GM18526 (cell line): Measurements from ENCODE around the gene SLC16A4.
A peak's percentile ranks its signal among the peaks of the same experiment; 100 is the strongest.

ENCODE experiments used
- POLR2A ChIP-seq: IDR thresholded peaks from 3 replicates; pipeline ENCODE4 v1.6.1; 2011; ENCODE audit not compliant: insufficient read length; ENCODE audit errors: extremely low read depth

The SLC16A4 gene

GRCh38 chr1:110412576-110412975 is 21.8 kb upstream of the SLC16A4 start:
- TF ChIP-seq POLR2A = no peak

GRCh38 chr1:110411173-110411735 is 20.4 kb upstream of the SLC16A4 start:
- TF ChIP-seq POLR2A = no peak

GRCh38 chr1:110409316-110409715 is 18.5 kb upstream of the SLC16A4 start:
- TF ChIP-seq POLR2A = no peak

GRCh38 chr1:110408488-110408887 is 17.7 kb upstream of the SLC16A4 start:
- no peak for TF ChIP-seq POLR2A

- TF ChIP-seq POLR2A = peak; percentile 87
Measured at GRCh38 chr1:110407260-110408210, 16.7 kb upstream of the SLC16A4 start, which contains the start of gene LAMTOR5. Gene LAMTOR5, minus strand, starts transcription at chr1:110407694. Its CDS starts 74 bp downstream, at chr1:110407620.

GRCh38 chr1:110404401-110404800 is 13.6 kb upstream of the SLC16A4 start:
- no peak for TF ChIP-seq POLR2A

- TF ChIP-seq POLR2A = no peak
Measured at GRCh38 chr1:110403805-110404204, 13.0 kb upstream of the SLC16A4 start.

GRCh38 chr1:110394493-110394820 is 3.6 kb upstream of the SLC16A4 start:
- TF ChIP-seq POLR2A = no peak

GRCh38 chr1:110393691-110394492 is 3.1 kb upstream of the SLC16A4 start:
- no peak for TF ChIP-seq POLR2A

- TF ChIP-seq POLR2A = no peak
Measured at GRCh38 chr1:110393286-110393685, 2.5 kb upstream of the SLC16A4 start.

- TF ChIP-seq POLR2A = no peak
Measured at GRCh38 chr1:110390096-110390495, 730 bp downstream of the SLC16A4 start.

GRCh38 chr1:110387048-110387754 is 3.6 kb downstream of the SLC16A4 start:
- no peak for TF ChIP-seq POLR2A

- no peak for TF ChIP-seq POLR2A
Measured at GRCh38 chr1:110385369-110385768, 5.5 kb downstream of the SLC16A4 start.

- no peak for TF ChIP-seq POLR2A
Measured at GRCh38 chr1:110384581-110385321, 6.1 kb downstream of the SLC16A4 start.
